Hepatic stellate cell (primary cell): ENCODE measurements around the gene RETREG3.
"Not testable (repeated sequence)": the region's sequence is repeated elsewhere in the genome, so short reads cannot be mapped to it uniquely, and the experiment has no call there.

ENCODE experiments used
- DNase-seq: peaks from one replicate; pipeline ENCODE4 v3.0.0; 2011; ENCODE audit warnings: low spot score

RETREG3 gene

GRCh38 chr17:42553161-42553818, 55.9 kb downstream of the RETREG3 start:
- peak; percentile 78 for DNase-seq

GRCh38 chr17:42552736-42553135, 56.4 kb downstream of the RETREG3 start, which contains the start of gene HSD17B1:
Gene HSD17B1, plus strand, starts transcription at chr17:42552923. Its CDS starts 11 bp downstream, at chr17:42552934.
- DNase-seq = not testable (repeated sequence)

GRCh38 chr17:42548993-42549755, 60.0 kb downstream of the RETREG3 start:
- DNase-seq = no peak

- no peak for DNase-seq
Measured at GRCh38 chr17:42548070-42548837, 60.9 kb downstream of the RETREG3 start.

GRCh38 chr17:42547698-42548069, 61.5 kb downstream of the RETREG3 start:
- no peak for DNase-seq

GRCh38 chr17:42547001-42547461, 62.1 kb downstream of the RETREG3 start:
- DNase-seq = no peak

- DNase-seq = not testable (repeated sequence)
Measured at GRCh38 chr17:42545755-42546505, 63.2 kb downstream of the RETREG3 start.

GRCh38 chr17:42544874-42545283, 64.3 kb downstream of the RETREG3 start:
- no peak for DNase-seq

GRCh38 chr17:42543190-42544079, 65.7 kb downstream of the RETREG3 start:
- no peak for DNase-seq

GRCh38 chr17:42541041-42541833, 67.9 kb downstream of the RETREG3 start:
- DNase-seq = no peak

- DNase-seq = not testable (repeated sequence)
Measured at GRCh38 chr17:42540558-42540957, 68.6 kb downstream of the RETREG3 start.

GRCh38 chr17:42538482-42538881, 70.7 kb downstream of the RETREG3 start:
- DNase-seq = no peak

- no peak for DNase-seq
Measured at GRCh38 chr17:42537826-42538451, 71.2 kb downstream of the RETREG3 start.

- no peak for DNase-seq
Measured at GRCh38 chr17:42537156-42537805, 71.9 kb downstream of the RETREG3 start.

GRCh38 chr17:42536372-42537155, 72.6 kb downstream of the RETREG3 start:
- DNase-seq = peak; percentile 96

GRCh38 chr17:42536048-42536371, 73.2 kb downstream of the RETREG3 start, which contains the start of gene NAGLU:
Gene NAGLU, plus strand, starts transcription at chr17:42536241. Its CDS starts 32 bp downstream, at chr17:42536273.
- DNase-seq = peak; percentile 99

GRCh38 chr17:42535155-42536047, 73.8 kb downstream of the RETREG3 start:
- DNase-seq = no peak
